ENCODE measurements around the gene PURB. TPM values are rescaled to one million over a fixed set of nuclear protein-coding genes. Genes with fewer than 3 reads are reported as not detected.
"Not testable (repeated sequence)": the region's sequence is repeated elsewhere in the genome, so short reads cannot be mapped to it uniquely, and the experiment has no call there.

PURB gene
- total and polyA plus RNA-seq, 9 of the 15 experiments (the other 6 are each of a cell fraction or from before 2014, with no cell fraction given) = 1.6 to 14.1 (median 8.8) TPM

DNA sequence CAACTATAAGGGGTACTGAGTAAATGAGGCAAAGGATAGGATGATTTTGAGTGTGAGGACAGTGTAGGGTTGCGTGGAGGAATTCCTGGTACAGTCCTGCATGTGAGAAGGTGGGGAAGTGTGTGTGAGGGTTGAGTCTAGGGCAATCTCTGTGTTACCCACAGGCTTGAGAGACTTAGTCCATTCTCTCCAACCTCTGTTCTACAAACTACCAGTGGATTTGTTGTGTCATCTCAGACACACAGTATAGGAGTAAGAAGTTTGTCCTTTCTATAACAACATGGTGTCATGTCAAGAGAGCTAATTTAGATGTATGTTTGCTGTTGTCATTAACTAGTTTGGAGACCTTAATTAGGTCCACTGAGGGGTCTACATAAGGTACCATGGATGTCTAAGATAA is 12.5 kb downstream of the PURB start (continued):
- no peak for TF ChIP-seq ZNF717 (CRISPR knock-in tag; IDR thresholded peaks at IDR 0.05)
- TF ChIP-seq, protein P1, sequence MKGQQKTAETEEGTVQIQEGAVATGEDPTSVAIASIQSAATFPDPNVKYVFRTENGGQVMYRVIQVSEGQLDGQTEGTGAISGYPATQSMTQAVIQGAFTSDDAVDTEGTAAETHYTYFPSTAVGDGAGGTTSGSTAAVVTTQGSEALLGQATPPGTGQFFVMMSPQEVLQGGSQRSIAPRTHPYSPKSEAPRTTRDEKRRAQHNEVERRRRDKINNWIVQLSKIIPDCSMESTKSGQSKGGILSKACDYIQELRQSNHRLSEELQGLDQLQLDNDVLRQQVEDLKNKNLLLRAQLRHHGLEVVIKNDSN (CRISPR knock-in tag; IDR thresholded peaks at IDR 0.05) = no peak
- TF ChIP-seq CBX1 (IDR thresholded peaks at IDR 0.05; ENCODE audit: low read depth) = no peak
- TF ChIP-seq, protein P2, sequence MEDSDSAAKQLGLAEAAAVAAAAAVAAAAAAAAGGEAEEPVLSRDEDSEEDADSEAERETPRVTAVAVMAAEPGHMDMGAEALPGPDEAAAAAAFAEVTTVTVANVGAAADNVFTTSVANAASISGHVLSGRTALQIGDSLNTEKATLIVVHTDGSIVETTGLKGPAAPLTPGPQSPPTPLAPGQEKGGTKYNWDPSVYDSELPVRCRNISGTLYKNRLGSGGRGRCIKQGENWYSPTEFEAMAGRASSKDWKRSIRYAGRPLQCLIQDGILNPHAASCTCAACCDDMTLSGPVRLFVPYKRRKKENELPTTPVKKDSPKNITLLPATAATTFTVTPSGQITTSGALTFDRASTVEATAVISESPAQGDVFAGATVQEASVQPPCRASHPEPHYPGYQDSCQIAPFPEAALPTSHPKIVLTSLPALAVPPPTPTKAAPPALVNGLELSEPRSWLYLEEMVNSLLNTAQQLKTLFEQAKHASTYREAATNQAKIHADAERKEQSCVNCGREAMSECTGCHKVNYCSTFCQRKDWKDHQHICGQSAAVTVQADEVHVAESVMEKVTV (CRISPR knock-in tag; IDR thresholded peaks at IDR 0.05) = no peak
- no peak for TF ChIP-seq MAFK (IDR thresholded peaks at IDR 0.05; ENCODE audit: low read length)
- TF ChIP-seq STAT5A (IDR thresholded peaks at IDR 0.05; ENCODE audit: borderline replicate concordance, low read length) = no peak
- TF ChIP-seq KDM5B (IDR thresholded peaks at IDR 0.05; ENCODE audit: insufficient replicate concordance, low read depth, low read length) = no peak
- TF ChIP-seq SMAD1 (IDR thresholded peaks at IDR 0.05; ENCODE audit: low read depth, low read length, partially characterized antibody) = no peak
- TF ChIP-seq, protein P3, sequence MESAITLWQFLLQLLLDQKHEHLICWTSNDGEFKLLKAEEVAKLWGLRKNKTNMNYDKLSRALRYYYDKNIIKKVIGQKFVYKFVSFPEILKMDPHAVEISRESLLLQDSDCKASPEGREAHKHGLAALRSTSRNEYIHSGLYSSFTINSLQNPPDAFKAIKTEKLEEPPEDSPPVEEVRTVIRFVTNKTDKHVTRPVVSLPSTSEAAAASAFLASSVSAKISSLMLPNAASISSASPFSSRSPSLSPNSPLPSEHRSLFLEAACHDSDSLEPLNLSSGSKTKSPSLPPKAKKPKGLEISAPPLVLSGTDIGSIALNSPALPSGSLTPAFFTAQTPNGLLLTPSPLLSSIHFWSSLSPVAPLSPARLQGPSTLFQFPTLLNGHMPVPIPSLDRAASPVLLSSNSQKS (CRISPR knock-in tag; IDR thresholded peaks at IDR 0.05) = no peak

DNA sequence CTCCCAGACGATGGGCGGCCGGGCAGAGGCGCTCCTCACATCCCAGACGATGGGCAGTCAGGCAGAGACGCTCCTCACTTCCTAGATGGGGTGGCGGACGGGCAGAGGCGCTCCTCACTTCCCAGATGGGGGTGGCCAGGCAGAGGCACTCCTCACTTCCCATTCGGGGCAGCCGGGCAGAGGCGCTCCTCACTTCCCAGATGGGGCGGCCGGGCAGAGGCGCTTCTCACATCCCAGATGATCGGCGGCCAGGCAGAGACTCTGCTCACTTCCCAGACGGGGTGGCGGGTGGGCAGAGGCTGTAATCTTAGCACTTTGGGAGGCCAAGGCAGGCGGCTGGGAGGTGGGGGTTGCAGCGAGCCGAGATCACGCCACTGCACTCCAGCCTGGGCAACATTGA is 13.4 kb downstream of the PURB start:
- H3K9ac ChIP-seq (ENCODE audit: insufficient read depth in 1 of 2, low read depth in 2 of 2, low read length in 2 of 2); H3K9me3 ChIP-seq (replicated peaks; ENCODE audit: control insufficient read depth, insufficient read depth, low read depth, low read length); H3K36me3 ChIP-seq (ENCODE audit: control insufficient read depth, insufficient read depth, low read length); H3K79me2 ChIP-seq (ENCODE audit: control insufficient read depth, insufficient read depth, low read length); intact Hi-C loops (cut with micrococcal nuclease); H4K20me1 ChIP-seq (replicated peaks; ENCODE audit: control insufficient read depth, insufficient read depth, low read length); FAIRE-seq; DNase-seq (ENCODE audit: extremely low read depth in 1 of 4, low spot score in 3 of 4); H2AFZ ChIP-seq (ENCODE audit: low read depth, low read length); H3K27me3 ChIP-seq (ENCODE audit: control insufficient read depth in 2 of 2, insufficient read depth in 2 of 2, low read length in 2 of 2); ATAC-seq; BruUV-seq (replicated peaks); H3K4me3 ChIP-seq; in situ Hi-C loops (cut with MboI); CTCF ChIA-PET (ENCODE audit: low intra/inter-chr PET ratio); H3K9me1 ChIP-seq (ENCODE audit: control insufficient read depth, insufficient read depth, low read length); H3K27ac ChIP-seq (ENCODE audit: extremely low read depth, low read depth, low read length); H3K4me2 ChIP-seq (ENCODE audit: insufficient read depth, low read length): not testable (repeated sequence)
- POLR2A ChIA-PET = interaction anchor here (1.0 to 1.7 kb wide), 2 partner anchors 13 to 23 kb away, joined by 4 to 9 read pairs; partner anchors contain the start of genes H2AZ2 and PURB
- WGBS (ENCODE audit: insufficient coverage, low coverage, missing lambda C conversion rate) = 64% methylated on average over 4 of the region's 23 CpGs
- H3K4me1 ChIP-seq (replicated peaks in 1 of 2; ENCODE audit: control insufficient read depth in 2 of 2, insufficient read depth in 2 of 2, low read length in 2 of 2) = peaks cover 0 to 11% of the 10 kb centered on the region in 2 experiments; a peak in 3 of 5 replicates

DNA sequence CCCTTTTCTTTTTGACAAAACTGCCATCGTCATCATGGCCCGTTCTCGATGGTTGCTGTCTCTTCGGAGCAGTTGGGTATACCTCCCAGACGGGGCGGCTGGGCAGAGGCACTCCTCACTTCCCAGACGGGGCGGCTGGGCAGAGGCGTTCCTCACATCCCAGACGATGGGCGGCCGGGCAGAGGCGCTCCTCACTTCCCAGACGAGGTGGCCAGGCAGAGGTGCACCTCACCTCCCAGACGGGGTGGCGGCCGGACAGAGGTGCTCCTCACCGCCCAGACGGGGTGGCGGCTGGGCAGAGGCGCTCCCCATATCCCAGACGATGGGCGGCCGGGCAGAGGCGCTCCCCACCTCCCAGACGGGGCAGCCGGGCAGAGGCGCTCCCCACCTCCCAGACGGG is 14.6 kb downstream of the PURB start:
- H3K36me3 ChIP-seq (ENCODE audit: control insufficient read depth, insufficient read depth, low read length); H3K27ac ChIP-seq (ENCODE audit: extremely low read depth, low read depth, low read length); ATAC-seq; DNase-seq (ENCODE audit: extremely low read depth in 1 of 4, low spot score in 3 of 4); H3K9me3 ChIP-seq (replicated peaks; ENCODE audit: control insufficient read depth, insufficient read depth, low read depth, low read length); in situ Hi-C loops (cut with MboI); BruUV-seq (replicated peaks); H3K27me3 ChIP-seq (ENCODE audit: control insufficient read depth in 2 of 2, insufficient read depth in 2 of 2, low read length in 2 of 2); H3K79me2 ChIP-seq (ENCODE audit: control insufficient read depth, insufficient read depth, low read length); FAIRE-seq; H3K4me2 ChIP-seq (ENCODE audit: insufficient read depth, low read length); POLR2A ChIA-PET; H3K9me1 ChIP-seq (ENCODE audit: control insufficient read depth, insufficient read depth, low read length); intact Hi-C loops (cut with micrococcal nuclease); H4K20me1 ChIP-seq (replicated peaks; ENCODE audit: control insufficient read depth, insufficient read depth, low read length); H3K4me3 ChIP-seq; H3K9ac ChIP-seq (ENCODE audit: insufficient read depth in 1 of 2, low read depth in 2 of 2, low read length in 2 of 2); H2AFZ ChIP-seq (ENCODE audit: low read depth, low read length); CTCF ChIA-PET (ENCODE audit: low intra/inter-chr PET ratio): not testable (repeated sequence)
- 95% methylated on average over 11 of the region's 29 CpGs for WGBS (ENCODE audit: insufficient coverage, low coverage, missing lambda C conversion rate)
- peaks cover 0 to 11% of the 10 kb centered on the region in 2 experiments; a peak in 3 of 5 replicates for H3K4me1 ChIP-seq (replicated peaks in 1 of 2; ENCODE audit: control insufficient read depth in 2 of 2, insufficient read depth in 2 of 2, low read length in 2 of 2)

Measured in K562 (cell line).